Measurements from ENCODE around the gene MAP7D3.

MAP7D3 gene

GRCh38 chrX:136210243-136210642 is 41.0 kb downstream of the MAP7D3 start:
- in situ Hi-C loops (cut with HindIII; ENCODE audit: low pct_ligation_motif_present, low pct_unique_long_range_greater_than_20kb, low sequenced_read_pairs) = no loop called here
- peak; percentile 20 for DNase-seq

GRCh38 chrX:136209751-136210150 is 41.4 kb downstream of the MAP7D3 start:
- no peak for DNase-seq
- in situ Hi-C loops (cut with HindIII; ENCODE audit: low pct_ligation_motif_present, low pct_unique_long_range_greater_than_20kb, low sequenced_read_pairs) = no loop called here

DNA sequence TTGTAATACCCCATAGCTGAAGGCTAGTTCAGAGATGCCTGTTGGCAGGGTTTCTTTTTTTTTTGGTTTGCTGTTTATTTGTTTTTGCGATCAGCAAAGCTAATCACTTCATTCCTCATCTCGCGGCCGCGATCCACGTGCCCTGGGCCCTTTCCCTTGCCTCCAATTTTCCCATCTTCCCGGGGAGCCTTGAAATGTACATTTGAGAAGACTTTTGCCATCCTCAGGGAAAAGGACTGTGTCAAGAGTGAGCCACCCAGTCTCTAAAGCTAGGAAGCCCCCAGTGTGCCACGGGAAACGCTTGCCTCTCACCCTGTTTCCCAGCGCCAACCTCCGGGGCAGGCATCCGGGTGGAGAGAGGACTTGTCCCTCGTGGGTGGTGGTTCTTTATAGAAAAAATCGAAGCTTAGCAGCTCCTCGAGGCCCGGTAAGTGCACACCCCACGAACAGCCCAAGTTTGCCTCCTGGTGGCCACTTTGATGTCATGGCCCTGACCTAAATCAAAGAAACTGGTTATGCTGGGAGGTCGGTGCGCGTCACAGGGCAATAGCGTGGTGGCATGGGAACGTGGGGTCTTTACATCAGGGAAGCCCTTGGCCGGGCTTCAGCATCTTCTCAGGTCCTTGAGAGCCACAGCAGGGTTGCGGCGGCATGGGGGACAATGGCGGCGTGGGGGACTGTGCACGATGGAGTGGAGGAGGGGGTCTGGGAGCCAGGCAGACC is 42.0 kb downstream of the MAP7D3 start:
- peak; percentile 48 for DNase-seq
- in situ Hi-C loops (cut with HindIII; ENCODE audit: low pct_ligation_motif_present, low pct_unique_long_range_greater_than_20kb, low sequenced_read_pairs) = no loop called here

GRCh38 chrX:136207546-136207945 is 43.7 kb downstream of the MAP7D3 start:
- in situ Hi-C loops (cut with HindIII; ENCODE audit: low pct_ligation_motif_present, low pct_unique_long_range_greater_than_20kb, low sequenced_read_pairs) = no loop called here
- DNase-seq = no peak

- DNase-seq = no peak
- in situ Hi-C loops (cut with HindIII; ENCODE audit: low pct_ligation_motif_present, low pct_unique_long_range_greater_than_20kb, low sequenced_read_pairs) = no loop called here
These were observed 44.3 kb downstream of the MAP7D3 start for GRCh38 chrX:136206916-136207315.

DNA sequence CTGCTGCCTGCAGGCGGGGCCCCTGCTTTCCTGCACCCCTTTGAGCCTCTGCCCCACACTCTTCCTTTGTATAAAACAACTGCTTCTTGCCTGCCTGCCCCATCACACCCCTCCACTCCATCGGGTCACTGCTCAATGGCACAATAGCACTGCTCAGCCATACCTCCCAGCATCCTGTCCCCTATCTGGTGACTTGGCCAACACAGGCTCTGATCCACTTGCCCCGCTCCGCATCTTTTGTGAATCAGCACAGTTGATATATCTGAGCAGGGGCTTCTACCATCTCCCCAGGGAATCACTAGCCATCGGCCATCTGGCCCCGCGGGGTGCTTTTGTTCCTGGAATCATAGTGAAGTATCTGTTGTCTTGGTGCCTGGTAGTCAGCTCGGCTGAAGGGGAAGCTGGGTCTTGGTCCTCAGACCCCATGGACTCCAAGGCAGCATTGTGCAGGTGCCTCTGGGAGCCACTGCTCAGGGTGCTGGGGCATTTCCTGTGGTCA is 45.3 kb downstream of the MAP7D3 start:
- DNase-seq = no peak
- in situ Hi-C loops (cut with HindIII; ENCODE audit: low pct_ligation_motif_present, low pct_unique_long_range_greater_than_20kb, low sequenced_read_pairs) = no loop called here

DNA sequence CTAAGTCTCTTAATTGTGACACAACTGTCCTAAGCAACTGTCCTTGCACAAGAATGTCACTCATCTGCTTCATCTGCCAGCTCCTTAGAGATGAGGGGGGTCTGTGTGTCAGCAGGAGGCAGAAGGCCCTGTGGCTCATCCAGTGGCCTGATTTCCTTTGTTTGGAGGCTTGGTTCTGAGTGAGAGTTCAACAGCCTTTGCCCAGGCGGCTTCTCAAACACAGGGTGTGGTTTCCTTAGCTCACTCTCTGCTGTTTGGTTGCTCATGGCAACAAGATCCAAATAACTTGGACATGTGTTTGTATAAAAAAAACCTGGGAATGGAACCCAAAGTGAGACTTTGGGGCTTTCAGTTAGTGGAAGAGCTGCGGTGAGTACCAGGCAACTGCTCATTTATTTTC is 46.6 kb downstream of the MAP7D3 start:
- DNase-seq = no peak
- in situ Hi-C loops (cut with HindIII; ENCODE audit: low pct_ligation_motif_present, low pct_unique_long_range_greater_than_20kb, low sequenced_read_pairs) = no loop called here

GRCh38 chrX:136203951-136204350 is 47.2 kb downstream of the MAP7D3 start:
- no peak for DNase-seq
- in situ Hi-C loops (cut with HindIII; ENCODE audit: low pct_ligation_motif_present, low pct_unique_long_range_greater_than_20kb, low sequenced_read_pairs) = no loop called here

DNA sequence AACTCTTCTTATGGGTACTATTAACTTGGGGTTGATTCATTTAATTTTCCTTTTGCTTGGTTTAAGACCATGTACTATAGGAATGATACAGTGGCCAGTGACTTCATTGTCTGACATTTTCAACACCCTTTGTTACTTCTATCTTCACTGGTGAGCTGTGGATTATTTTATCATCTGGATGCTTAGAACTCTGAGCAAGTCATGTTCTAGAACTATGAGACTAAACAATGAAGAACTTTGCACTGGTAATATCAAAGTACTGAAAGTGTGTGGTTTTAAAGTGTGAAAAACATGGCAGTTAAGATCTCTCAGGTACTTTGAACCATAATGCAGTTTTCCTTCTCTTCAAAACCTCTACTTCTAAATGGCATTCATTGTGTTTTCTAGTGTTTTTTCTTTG is 47.8 kb downstream of the MAP7D3 start:
- in situ Hi-C loops (cut with HindIII; ENCODE audit: low pct_ligation_motif_present, low pct_unique_long_range_greater_than_20kb, low sequenced_read_pairs) = no loop called here
- no peak for DNase-seq

DNA sequence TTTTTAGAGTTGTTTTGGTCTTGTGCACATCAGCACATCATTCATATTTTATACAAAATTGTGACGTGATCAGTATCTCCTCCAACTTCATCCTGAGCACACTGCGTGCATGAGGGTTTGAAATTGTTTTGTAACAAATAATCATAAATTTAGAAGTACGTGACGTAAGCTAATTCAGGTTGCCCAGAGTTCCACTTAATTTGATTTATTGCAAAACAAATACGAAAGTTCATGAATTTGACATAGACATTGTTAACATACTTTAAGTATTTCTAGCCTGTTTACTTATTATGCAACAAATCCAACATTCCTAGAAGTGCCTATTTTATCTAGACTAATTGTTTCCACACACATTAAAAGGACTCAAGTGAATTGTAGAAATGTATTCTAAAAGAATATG is 48.3 kb downstream of the MAP7D3 start:
- in situ Hi-C loops (cut with HindIII; ENCODE audit: low pct_ligation_motif_present, low pct_unique_long_range_greater_than_20kb, low sequenced_read_pairs) = no loop called here
- DNase-seq = no peak

DNA sequence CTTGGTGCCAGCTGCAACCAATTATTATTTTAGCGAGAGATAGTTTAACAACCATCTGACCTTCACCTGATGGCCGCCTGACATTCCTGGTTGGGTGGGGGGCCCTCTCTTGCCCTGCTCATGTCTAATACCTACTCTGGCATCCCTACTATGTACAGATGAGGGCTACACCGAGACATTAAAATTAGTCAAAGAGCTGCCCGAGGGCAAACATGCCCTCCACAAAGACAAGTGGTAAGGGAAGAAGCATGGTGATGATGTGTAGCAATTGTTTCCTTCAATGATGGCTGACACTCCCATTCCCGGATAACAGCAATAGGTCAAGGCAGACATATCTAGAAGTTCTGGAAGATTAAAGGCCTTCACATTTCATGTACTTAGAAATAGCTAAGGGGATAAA is 49.6 kb downstream of the MAP7D3 start:
- in situ Hi-C loops (cut with HindIII; ENCODE audit: low pct_ligation_motif_present, low pct_unique_long_range_greater_than_20kb, low sequenced_read_pairs) = no loop called here
- DNase-seq = no peak

- peak; percentile 31 for DNase-seq
- in situ Hi-C loops (cut with HindIII; ENCODE audit: low pct_ligation_motif_present, low pct_unique_long_range_greater_than_20kb, low sequenced_read_pairs) = no loop called here
These were observed 50.7 kb downstream of the MAP7D3 start for GRCh38 chrX:136200466-136200865.

- no peak for DNase-seq
- in situ Hi-C loops (cut with HindIII; ENCODE audit: low pct_ligation_motif_present, low pct_unique_long_range_greater_than_20kb, low sequenced_read_pairs) = no loop called here
These were observed 51.8 kb downstream of the MAP7D3 start for GRCh38 chrX:136199365-136199764.

GRCh38 chrX:136198678-136199243 is 52.4 kb downstream of the MAP7D3 start:
- DNase-seq = no peak
- in situ Hi-C loops (cut with HindIII; ENCODE audit: low pct_ligation_motif_present, low pct_unique_long_range_greater_than_20kb, low sequenced_read_pairs) = no loop called here

DNA sequence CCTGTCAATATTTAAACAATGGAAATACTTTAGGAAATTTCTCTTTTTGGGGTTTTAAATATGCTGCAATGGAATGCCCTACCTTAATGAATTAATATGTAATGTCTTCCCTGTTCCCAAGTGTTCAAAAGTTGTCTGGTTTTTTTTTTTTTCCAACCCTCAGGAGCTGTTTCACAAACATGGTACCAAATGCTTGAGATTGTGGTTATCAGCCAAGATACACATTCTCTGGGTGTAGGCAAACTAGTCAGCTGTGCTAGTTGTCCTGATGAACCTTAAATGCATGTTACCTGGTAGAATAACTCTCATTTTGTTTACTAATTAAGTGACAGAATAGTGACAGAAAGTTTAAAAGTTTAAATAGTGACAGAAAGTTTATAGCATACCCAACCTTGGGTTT is 53.2 kb downstream of the MAP7D3 start:
- in situ Hi-C loops (cut with HindIII; ENCODE audit: low pct_ligation_motif_present, low pct_unique_long_range_greater_than_20kb, low sequenced_read_pairs) = no loop called here
- DNase-seq = no peak

DNA sequence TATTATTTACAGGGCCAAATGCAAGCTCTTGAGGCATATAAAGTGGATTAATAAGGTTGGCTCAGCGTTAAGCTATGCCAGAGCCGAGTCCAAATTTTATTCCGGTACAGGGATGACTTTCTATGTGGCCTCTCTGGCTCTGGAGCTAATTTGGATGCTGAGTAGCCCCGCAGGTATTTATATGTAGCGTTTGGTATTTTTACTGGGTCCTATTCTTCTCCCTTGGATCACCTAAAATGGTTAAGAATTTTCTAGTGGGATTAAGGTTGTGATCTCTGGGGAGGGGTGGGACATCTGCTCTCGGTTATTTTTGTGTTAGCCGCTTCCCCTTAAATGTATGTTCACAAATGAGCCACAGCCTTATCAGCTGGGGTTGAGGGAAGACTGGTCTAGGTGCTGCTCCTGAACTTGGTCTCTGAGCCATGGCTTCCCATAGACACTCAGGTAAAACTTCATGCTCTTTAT is 54.5 kb downstream of the MAP7D3 start:
- no peak for DNase-seq
- in situ Hi-C loops (cut with HindIII; ENCODE audit: low pct_ligation_motif_present, low pct_unique_long_range_greater_than_20kb, low sequenced_read_pairs) = no loop called here

DNA sequence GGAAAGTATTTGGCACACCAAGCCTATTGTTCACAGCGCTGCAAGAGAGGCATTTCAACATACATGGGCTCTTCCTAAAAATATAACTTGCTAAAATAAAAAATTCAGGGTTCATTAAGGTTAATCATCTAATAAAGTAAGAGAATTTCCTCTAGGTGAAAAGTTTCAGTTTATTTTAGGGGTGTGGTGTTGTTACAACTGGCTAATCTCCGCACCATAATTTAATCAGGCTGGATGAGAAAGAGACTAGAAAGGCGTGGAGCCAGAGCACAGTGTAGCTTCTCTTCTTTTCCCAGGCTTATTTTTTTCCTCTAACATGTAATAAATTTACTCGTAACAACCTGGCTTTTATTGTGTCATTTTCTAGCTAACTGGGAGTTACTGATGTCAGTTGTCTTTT is 56.0 kb downstream of the MAP7D3 start:
- no peak for DNase-seq

DNA sequence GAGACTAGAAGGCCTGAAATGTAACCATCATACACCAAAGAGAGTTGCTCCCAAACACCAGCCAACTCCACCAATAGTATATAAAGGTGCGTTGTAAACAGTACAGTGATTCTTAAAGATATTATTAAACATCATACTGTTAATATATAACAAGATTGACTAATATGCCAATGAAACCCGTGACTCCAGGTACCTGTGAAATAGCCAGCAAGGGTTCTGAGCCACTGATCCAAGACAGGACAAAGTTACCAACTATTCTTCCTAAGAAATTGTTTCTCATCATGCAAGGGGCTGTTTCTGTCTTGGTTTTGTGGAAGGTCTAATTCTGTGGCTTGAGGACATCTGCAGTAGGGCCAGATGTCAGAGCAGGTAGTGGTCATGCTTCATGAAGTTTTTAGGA is 56.7 kb downstream of the MAP7D3 start:
- in situ Hi-C loops (cut with HindIII; ENCODE audit: low pct_ligation_motif_present, low pct_unique_long_range_greater_than_20kb, low sequenced_read_pairs) = no loop called here
- no peak for DNase-seq

More for the DNA sequence above, 56.0 kb downstream of the MAP7D3 start:
- in situ Hi-C loops (cut with HindIII; ENCODE audit: low pct_ligation_motif_present, low pct_unique_long_range_greater_than_20kb, low sequenced_read_pairs) = no loop called here

DNA sequence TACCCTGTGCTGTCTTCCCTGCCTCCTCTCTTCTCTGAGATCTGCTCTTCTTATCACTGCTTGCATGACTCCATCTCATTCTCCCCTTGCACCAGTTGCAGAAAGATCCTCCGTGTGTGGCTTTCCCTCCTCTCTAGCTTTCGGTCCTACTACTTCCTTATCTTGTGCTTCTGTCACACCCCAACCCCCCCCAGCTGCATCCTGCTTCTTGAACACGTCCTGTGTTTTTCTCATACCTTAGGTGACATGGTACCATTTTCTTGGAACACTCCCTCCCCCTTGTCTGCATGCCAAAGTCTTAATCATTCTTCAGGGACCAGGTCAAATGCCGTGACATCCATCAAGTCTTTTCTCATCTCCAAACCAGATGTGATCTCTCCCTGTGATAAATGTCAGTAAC is 57.4 kb downstream of the MAP7D3 start:
- no peak for DNase-seq
- in situ Hi-C loops (cut with HindIII; ENCODE audit: low pct_ligation_motif_present, low pct_unique_long_range_greater_than_20kb, low sequenced_read_pairs) = no loop called here

GRCh38 chrX:136192839-136193414 is 58.3 kb downstream of the MAP7D3 start:
- no peak for DNase-seq

More at GRCh38 chrX:136192839-136193414, 58.3 kb downstream of the MAP7D3 start:
- in situ Hi-C loops (cut with HindIII; ENCODE audit: low pct_ligation_motif_present, low pct_unique_long_range_greater_than_20kb, low sequenced_read_pairs) = no loop called here

Data from ACHN (cell line).